ENCODE measurements around the gene MYL12B.
"Not testable (repeated sequence)": the region's sequence is repeated elsewhere in the genome, so short reads cannot be mapped to it uniquely, and the experiment has no call there.

MYL12B gene

DNA sequence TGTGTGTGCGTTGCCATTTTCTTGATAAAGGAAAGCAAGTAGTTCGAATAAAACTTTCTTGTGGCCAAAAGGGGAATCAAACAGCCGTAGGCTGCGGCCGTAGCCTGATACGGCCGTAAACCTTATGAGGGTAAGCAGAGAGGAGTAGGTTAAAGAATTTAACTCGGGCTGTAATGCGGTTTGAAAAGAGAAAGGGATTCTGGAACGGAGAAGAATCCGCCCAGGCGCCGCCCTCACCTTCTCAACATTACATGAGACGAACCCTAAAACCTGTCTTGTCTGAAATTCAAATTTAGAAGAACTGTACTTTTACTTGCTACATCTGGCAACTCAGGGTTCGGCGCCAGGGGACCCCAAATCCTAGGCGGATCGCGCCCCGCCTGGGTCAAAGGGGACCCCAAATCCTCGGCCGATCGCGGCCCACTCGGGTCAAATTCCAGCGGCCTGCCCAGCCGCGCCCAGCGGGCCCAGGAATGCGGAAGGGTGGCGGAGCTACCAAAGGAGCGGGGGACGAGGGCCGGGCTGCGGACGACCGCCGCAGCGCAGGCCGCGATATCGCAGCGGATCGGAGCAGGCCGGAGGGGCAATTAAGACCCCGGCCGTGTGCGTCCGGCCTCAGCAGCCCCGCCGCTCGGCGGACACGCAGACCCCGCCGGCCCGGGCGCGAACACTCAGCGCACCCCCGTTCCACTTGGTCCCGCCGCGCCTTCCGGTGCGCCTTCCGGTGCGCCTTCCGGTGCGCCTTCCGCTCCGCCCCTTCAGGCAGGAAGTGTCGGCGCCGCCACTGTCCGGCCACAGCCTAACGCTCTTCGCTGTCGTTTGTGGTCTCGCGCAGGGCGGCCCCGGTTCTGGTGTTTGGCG lies at the start of gene MYL12B:
Gene MYL12B, plus strand, starts transcription at position 761 of the 861 bp plus-strand sequence. CDS start 10,766 bp downstream, outside the sequence.
- peak; percentile 76 for DNase-seq (ENCODE audit: low spot score)

- DNase-seq (ENCODE audit: low spot score) = no peak
Measured at GRCh38 chr18:3212657-3213056, 49.3 kb upstream of the MYL12B start.

- DNase-seq (ENCODE audit: low spot score) = peak; percentile 26
Measured at GRCh38 chr18:3213300-3214059, 48.5 kb upstream of the MYL12B start.

- DNase-seq (ENCODE audit: low spot score) = no peak
Measured at GRCh38 chr18:3214855-3215637, 46.9 kb upstream of the MYL12B start.

DNA sequence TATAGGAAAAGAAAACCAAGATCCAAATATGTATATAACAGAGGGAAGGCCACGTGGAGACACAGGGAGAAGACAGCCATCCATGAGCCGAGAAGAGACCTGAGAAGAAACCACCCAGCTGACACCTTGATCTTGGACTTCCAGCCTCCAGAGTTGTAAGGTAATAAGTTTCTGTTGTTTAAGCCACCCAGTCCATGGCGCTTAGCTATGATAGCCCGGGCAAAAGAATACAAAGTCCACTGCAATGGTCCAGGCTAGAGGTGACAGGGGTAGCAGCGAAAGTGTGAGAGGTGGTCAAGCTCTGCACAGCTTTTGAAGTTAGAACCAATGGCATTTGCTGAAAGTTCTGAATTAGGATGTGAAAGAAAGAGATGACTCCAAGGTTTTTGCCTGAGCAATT lies 44.9 kb upstream of the MYL12B start:
- no peak for DNase-seq (ENCODE audit: low spot score)

- DNase-seq (ENCODE audit: low spot score) = no peak
Measured at GRCh38 chr18:3217948-3218647, 43.8 kb upstream of the MYL12B start.

DNA sequence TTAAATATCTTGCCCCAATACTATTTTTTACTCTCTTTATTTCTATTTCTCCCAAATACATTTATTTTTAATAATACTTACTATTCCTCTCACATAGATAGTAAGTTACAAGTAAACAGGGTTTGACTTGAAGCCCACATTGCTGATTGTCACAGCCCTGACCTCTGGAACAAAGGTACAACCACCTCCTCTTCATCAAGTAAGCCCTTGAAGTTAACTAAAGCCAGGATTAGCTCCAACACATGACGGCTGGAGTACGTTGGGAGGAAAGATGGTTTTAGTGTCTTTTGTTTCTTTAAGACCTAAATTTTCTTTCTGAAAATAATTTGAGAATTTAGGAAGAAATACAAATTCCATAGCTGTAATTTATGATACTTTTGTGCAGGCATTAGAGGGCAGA lies 43.1 kb upstream of the MYL12B start:
- DNase-seq (ENCODE audit: low spot score) = no peak

DNA sequence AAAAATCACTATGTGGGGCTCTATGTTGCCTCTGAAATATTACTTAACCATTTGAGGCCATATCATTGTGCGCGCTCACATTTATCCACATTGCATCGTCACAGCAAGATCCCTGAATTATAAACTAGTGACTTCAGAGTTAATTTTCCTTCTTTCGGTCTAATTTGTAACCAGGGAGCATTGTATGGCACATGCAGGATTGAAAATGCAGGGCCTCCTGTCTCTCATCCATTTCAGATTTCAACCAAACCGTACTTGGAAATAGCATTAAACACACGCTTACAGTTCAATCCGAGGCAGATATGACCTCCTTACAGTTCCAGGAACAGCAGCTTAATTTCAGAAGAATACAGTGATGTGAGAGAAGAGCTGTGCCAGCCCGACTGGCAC lies 42.7 kb upstream of the MYL12B start:
- DNase-seq (ENCODE audit: low spot score) = no peak

DNA sequence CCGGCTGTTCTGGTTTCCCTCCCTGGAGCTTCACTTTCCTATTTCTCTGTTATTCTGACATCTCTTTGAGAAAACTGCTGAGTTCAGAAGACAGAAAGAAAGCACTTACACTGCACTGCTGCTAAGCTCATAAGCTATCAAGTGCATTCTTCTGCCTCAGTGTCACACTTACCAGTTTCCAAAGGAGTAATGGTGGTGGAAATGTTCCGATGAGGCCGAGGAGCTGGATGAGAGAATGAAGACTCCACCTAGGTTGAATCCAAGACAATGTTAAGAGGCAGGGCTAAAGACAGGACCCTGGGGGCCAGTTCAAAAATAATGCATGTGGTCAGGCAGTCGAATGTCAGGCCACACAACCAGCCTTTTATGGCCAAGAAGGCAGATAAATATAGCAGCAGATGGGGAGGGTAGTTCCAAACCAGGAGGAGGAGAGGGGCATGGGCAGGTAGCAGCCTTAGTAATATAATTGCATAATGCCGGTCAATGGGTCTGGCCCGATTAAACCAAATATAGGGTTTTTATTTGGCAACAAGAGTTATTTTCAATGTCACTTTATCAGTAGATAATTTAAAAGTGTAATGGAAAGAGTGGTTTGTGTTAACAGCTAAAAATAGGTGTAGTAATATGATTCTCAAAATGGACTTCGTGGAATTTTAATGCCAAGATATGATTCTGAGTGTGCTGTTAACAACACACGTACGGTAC lies 42.1 kb upstream of the MYL12B start, which contains the start of gene MYOM1:
Gene MYOM1, minus strand, starts transcription at position 338 of the 705 bp plus-strand sequence. CDS start 4,745 bp downstream, outside the sequence.
- DNase-seq (ENCODE audit: low spot score) = no peak

- not testable (repeated sequence) for DNase-seq (ENCODE audit: low spot score)
Measured at GRCh38 chr18:3220868-3221267, 41.1 kb upstream of the MYL12B start.

GRCh38 chr18:3221496-3221895 lies 40.4 kb upstream of the MYL12B start:
- DNase-seq (ENCODE audit: low spot score) = no peak

GRCh38 chr18:3223356-3223755 lies 38.6 kb upstream of the MYL12B start:
- DNase-seq (ENCODE audit: low spot score) = no peak

- no peak for DNase-seq (ENCODE audit: low spot score)
Measured at GRCh38 chr18:3224223-3224622, 37.7 kb upstream of the MYL12B start.

GRCh38 chr18:3225588-3225987 lies 36.3 kb upstream of the MYL12B start:
- no peak for DNase-seq (ENCODE audit: low spot score)

DNA sequence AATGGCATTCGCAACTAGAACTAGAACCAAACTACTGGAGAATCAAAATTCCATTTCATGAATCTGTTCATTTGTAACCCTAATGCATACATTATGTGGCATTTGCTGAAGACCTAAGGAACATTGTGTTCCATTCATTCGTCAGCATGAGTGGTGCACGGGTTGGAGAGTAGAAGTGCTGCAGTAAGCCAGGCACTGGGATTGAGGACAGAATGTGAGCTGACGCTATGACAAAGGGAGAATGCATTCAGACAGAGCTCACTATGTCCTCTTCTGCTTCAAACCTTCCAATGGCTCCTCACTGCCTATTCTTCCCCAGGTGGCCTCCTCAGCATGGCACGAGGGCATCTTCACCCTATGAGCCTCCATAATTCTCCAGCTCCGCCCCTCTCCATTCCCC lies 35.9 kb upstream of the MYL12B start:
- DNase-seq (ENCODE audit: low spot score) = no peak

DNA sequence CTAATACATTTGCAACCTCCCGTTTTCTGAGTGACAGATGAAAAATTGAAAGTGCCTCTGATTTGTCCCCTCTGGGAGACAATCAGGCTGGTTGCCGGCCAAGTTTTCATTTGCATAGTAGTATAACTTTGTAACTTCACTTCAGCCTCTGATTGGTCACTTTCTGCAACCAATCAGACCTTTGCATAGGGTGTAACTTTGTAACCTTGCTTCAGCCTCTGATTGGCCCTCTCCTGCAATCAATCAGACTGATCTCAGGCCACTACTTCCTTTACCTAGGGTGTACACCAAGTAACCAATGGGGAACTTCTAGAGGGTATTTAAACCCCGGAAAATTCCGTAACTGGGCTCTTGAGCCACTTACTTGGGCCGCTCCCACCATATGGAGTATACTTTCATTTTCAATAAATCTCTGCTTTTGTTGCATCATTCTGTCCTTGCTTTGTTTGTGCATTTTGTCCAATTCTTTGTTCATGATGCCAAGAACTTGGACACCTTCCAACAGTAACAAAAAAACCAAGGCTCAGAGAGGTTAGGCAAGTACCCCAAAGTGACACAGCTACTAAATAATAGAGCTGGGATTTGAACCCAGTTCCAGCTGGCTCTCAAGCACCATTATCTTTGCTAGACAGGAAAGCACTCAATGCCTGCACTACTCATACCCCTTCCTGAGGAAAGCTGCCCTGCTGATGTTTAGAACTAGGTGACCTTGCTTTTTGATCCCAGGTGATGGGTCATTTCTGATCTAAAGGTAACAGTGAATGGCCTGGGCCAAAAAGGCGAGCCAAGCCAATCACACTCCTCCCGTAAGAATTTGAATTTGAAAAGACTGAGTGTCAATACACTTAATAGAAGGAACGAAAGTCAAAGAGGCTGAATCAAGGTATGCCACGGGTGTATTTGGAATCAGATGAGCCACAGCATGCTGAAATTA lies 31.3 kb upstream of the MYL12B start:
- DNase-seq (ENCODE audit: low spot score) = no peak

DNA sequence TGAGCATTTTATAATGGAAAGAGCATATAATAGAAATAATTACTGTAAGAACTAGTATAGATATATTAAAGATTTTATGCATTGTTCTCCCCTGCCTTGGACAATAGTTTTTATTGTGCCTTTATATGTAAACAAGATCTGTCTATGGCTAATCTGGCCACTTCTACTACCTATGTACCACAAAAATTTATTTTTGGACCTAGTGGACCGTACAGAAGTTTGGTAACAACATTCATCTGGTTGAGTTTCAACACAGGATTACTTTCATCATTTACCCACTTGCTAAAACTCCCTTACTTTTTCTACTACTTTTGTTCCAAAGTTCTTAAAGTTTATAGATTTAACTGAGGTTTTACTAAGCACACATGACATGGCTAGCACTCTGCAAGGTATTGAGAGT lies 28.9 kb upstream of the MYL12B start:
- DNase-seq (ENCODE audit: low spot score) = no peak

- DNase-seq (ENCODE audit: low spot score) = no peak
Measured at GRCh38 chr18:3233433-3234168, 28.3 kb upstream of the MYL12B start.

DNA sequence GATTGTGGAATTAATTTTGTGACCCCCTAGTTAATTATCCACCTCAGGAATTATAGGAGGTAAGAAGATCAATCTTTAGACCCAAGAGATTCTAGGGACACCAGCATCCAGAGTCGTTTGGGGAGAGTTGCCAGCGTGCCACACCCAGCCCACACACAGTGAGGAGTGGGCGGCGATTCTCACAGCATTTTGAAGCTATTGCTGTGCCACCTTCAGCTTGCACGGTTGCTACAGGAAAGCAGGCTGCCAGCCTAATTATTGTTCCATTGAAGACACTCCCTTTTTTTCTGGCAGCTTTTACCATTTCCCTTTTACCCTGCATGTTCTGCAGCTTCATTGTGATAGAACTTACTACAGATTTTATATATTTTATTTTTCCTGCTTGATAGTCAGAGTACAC lies 27.5 kb upstream of the MYL12B start:
- DNase-seq (ENCODE audit: low spot score) = no peak

All from kidney capillary endothelial cell (primary cell).